Naive thymus-derived CD4-positive, alpha-beta T cell (primary cell): ENCODE data around the gene ZNF665. TPM values are rescaled to one million over a fixed set of nuclear protein-coding genes. Genes with fewer than 3 reads are reported as not detected.
"Not testable (repeated sequence)": the region's sequence is repeated elsewhere in the genome, so short reads cannot be mapped to it uniquely, and the experiment has no call there.

Experiments
- ATAC-seq: fragments of 150-1000 bp; cut with Tn5 transposase; 2 replicates; pipeline ENCODE4 v1.10.0; 2021; ENCODE audit warnings: mild to moderate bottlenecking, moderate library complexity
- CTCF ChIA-PET: fragments of 350-600 bp; sonication (Branson Sonifier 250); formaldehyde crosslinking; loops from one replicate; lab custom pipeline; 2021; ENCODE audit warnings: antibody characterized with exemption; lab: Charles Lee
- POLR2A ChIA-PET: fragments of 350-600 bp; sonication (Branson Sonifier 250); formaldehyde crosslinking; loops from one replicate; lab custom pipeline; 2021; ENCODE audit warnings: antibody characterized with exemption, inconsistent platforms; lab: Charles Lee
- DNase-seq, 9 donors: peaks; one replicate each; pipeline versions ENCODE4 v3.0.0 to v3.0.0-alpha.2; 2020 to 2022; ENCODE audit warnings: mixed read lengths in 1 of 9
- H3K27ac ChIP-seq: one replicate; pipeline ENCODE4 v1.7.0; 2013; ENCODE audit warnings: mild to moderate bottlenecking, low read depth, low read length, moderate library complexity
- H3K27me3 ChIP-seq, 2 donors: one replicate each; pipeline ENCODE4 v1.7.0; 2013; ENCODE audit warnings: low read length in 2 of 2, mild to moderate bottlenecking in 2 of 2, moderate library complexity in 2 of 2; ENCODE audit not compliant: control insufficient read depth in 2 of 2, insufficient read depth in 2 of 2
- H3K36me3 ChIP-seq, 3 experiments: 1 replicate in 2 of 3; 2 replicates in 1 of 3; pipeline ENCODE4 v1.7.0; 2013; ENCODE audit warnings: low read length in 3 of 3, mild to moderate bottlenecking in 3 of 3, moderate library complexity in 1 of 3; ENCODE audit not compliant: insufficient read depth in 3 of 3, control insufficient read depth in 2 of 3
- H3K4me1 ChIP-seq, 2 donors: one replicate each; pipeline ENCODE4 v1.7.0; 2013; ENCODE audit warnings: low read length in 2 of 2, mild to moderate bottlenecking in 2 of 2, moderate library complexity in 1 of 2; ENCODE audit not compliant: control insufficient read depth in 2 of 2, insufficient read depth in 2 of 2
- H3K4me3 ChIP-seq: 2 replicates; pipeline ENCODE4 v1.7.0; 2013; ENCODE audit warnings: mild to moderate bottlenecking, low read length
- H3K9me3 ChIP-seq, 3 experiments: 1 replicate in 2 of 3; 2 replicates in 1 of 3; pipeline ENCODE4 v1.7.0; 2013; ENCODE audit warnings: low read length in 3 of 3; ENCODE audit not compliant: control insufficient read depth in 2 of 3
- H3K27ac Mint-ChIP-seq, 9 donors: one replicate each; pipeline ENCODE4 v1.8.0; 2020 to 2022; ENCODE audit warnings: mixed read lengths in 9 of 9, mild to moderate bottlenecking in 8 of 9, moderate library complexity in 5 of 9, inconsistent platforms in 2 of 9
- H3K27me3 Mint-ChIP-seq, 5 donors: one replicate each; pipeline ENCODE4 v1.8.0; 2021 to 2022; ENCODE audit warnings: mixed read lengths in 5 of 5, mild to moderate bottlenecking in 1 of 5
- H3K36me3 Mint-ChIP-seq, 5 donors: one replicate each; pipeline ENCODE4 v1.8.0; 2020 to 2022; ENCODE audit warnings: mixed read lengths in 5 of 5, mild to moderate bottlenecking in 3 of 5, inconsistent platforms in 1 of 5
- H3K4me1 Mint-ChIP-seq, 7 donors: one replicate each; pipeline ENCODE4 v1.8.0; 2020 to 2022; ENCODE audit warnings: mixed read lengths in 7 of 7, mild to moderate bottlenecking in 3 of 7, inconsistent platforms in 1 of 7
- H3K4me3 Mint-ChIP-seq, 10 donors: one replicate each; pipeline ENCODE4 v1.8.0; 2020 to 2022; ENCODE audit warnings: mild to moderate bottlenecking in 10 of 10, mixed read lengths in 10 of 10, moderate library complexity in 6 of 10, inconsistent platforms in 2 of 10
- H3K9me3 Mint-ChIP-seq, 11 donors: one replicate each; pipeline ENCODE4 v1.8.0; 2020 to 2022; ENCODE audit warnings: mixed read lengths in 11 of 11, mild to moderate bottlenecking in 4 of 11, inconsistent platforms in 1 of 11, moderate library complexity in 1 of 11
- intact Hi-C, 2 donors: fragments of 100-400 bp; cut with micrococcal nuclease; formaldehyde crosslinking; loops; one replicate each; pipeline ENCODE4 v1.15.1; 2023
- polyA plus RNA-seq, 2 donors: library from polyadenylated mRNA; unstranded; fragments of 300-500 nt; fragmentation: Illumina TruSeq; gene quantifications; one replicate each; pipeline ENCODE4 v1.2.3, GENCODE V29; 2021
- total RNA-seq, 6 experiments: library from RNA in 5 of 6; stranded (reverse) in 5 of 6; gene quantifications; 1 replicate in 5 of 6; 2 replicates in 1 of 6; pipeline ENCODE4 v1.2.3 and lab custom pipeline; 2021 to 2026

The ZNF665 gene
- total RNA-seq (1 to 10 TPM; 1.6 to 5.9 (median 3.3) TPM), polyA plus RNA-seq (10 to 100 TPM; 12.2 to 13.7 TPM), total RNA-seq (lab: John Stamatoyannopoulos, UW) (2.6 reads per million, percentile 13 among the genes with 10 or more reads in this experiment)

DNA sequence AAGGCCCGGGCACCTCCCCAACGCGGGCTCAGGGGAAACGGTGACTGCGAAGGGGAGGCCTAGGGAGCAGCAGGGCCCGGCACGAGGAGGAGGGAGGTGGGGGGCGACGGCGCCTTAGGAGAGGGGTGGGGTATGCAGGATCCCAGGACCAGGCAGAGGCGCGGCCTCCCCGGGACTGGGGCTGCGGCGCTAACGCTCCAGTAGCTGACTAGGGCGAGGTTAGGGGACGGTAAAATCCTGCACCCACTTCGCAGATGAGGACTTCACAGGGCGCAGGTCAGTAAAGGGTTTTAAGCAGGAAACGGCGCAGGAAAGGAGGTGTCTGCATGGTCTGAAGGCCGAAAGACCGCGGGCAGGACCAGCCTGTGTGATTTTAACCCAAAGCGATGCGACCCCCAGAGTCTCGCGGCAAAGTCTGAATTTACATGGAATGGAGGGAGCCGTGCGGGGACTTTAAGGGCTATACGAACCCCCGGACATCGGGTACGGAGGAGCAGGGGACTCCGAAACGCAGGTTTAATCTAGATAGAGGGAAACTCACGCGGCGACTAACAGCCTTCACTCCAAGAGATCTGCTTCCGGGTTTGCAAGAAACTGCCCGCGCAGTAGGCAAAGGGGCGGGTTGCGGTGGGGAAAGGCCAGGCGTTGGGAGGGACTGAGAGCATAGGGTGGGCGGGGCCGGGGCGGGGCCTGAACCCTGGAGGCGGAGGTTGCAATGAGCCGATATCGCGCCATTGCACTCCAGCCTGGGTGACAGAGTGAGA lies at the start of gene ZNF665:
Gene ZNF665 (minus strand): TSS at position 588 of the 764 bp plus-strand sequence. CDS start 10,460 bp downstream, outside the sequence.
- Histone ChIP-seq H3K9me3 (peaks cover 0 to 15% (median 0%) of the 10 kb centered on the region in 3 experiments), H3K27ac (peak within 1 kb of the TSS; percentile 78), H3K4me1 (peaks cover 6 to 8% of the 10 kb centered on the region in 2 donors), H3K36me3 (peaks cover 0 to 13% (median 0%) of the 10 kb centered on the region in 3 experiments), H3K4me3 (peak within 1 kb of the TSS; percentile 89), H3K27me3 (no peaks in the 10 kb centered on the region)
- Mint-ChIP-seq H3K4me1 (peaks cover 17 to 46% (median 40%) of the 10 kb centered on the region in 7 donors), H3K27me3 (no peaks in the 10 kb centered on the region), H3K27ac (peak within 1 kb of the TSS; percentile 78 to 95 (median 91)), H3K36me3 (peaks cover 11 to 39% (median 30%) of the 10 kb centered on the region in 5 donors), H3K4me3 (peak within 1 kb of the TSS; percentile 79 to 94 (median 91)), H3K9me3 (peaks cover 0 to 71% (median 32%) of the 10 kb centered on the region in 11 donors)
- ChIA-PET POLR2A (interaction anchor here (0.6 to 1.2 kb wide), 2 partner anchors 35 to 550 kb away, joined by 3 to 9 read pairs; partner anchors contain the start of gene ZNF347), CTCF (no interaction called here)
- intact Hi-C loops: loop anchor here (1.0 to 10.0 kb wide), 4 partner anchors 90 to 458 kb away; partner anchors contain the start of genes ZNF160 (in 1 of the 2), ZNF611 (in 1 of the 2), ZNF813 (in 1 of the 2) and ZNF816 (in 1 of the 2)
- peak; percentile 58 for ATAC-seq
- DNase-seq: peak; percentile 34 to 79 (median 76)

GRCh38 chr19:53237114-53237777 lies 44.1 kb upstream of the ZNF665 start:
- no peak overlapping the region for H3K27ac Mint-ChIP-seq
- H3K4me3 Mint-ChIP-seq: no peak overlapping the region
- no peak for ATAC-seq
- POLR2A ChIA-PET: no interaction called here
- H3K9me3 ChIP-seq: peaks cover 3 to 96% (median 17%) of the 10 kb centered on the region in 3 experiments
- no peaks in the 10 kb centered on the region for H3K27me3 ChIP-seq
- CTCF ChIA-PET: no interaction called here
- intact Hi-C loops: no loop called here
- no peak overlapping the region for H3K4me3 ChIP-seq
- H3K9me3 Mint-ChIP-seq: peaks cover 5 to 99% (median 74%) of the 10 kb centered on the region in 11 donors
- no peak overlapping the region for H3K27ac ChIP-seq
- H3K4me1 Mint-ChIP-seq: no peaks in the 10 kb centered on the region
- DNase-seq: no peak
- H3K27me3 Mint-ChIP-seq: no peaks in the 10 kb centered on the region
- peaks cover 9 to 59% (median 36%) of the 10 kb centered on the region in 5 donors for H3K36me3 Mint-ChIP-seq
- peaks cover 0 to 35% (median 0%) of the 10 kb centered on the region in 3 experiments for H3K36me3 ChIP-seq
- no peaks in the 10 kb centered on the region for H3K4me1 ChIP-seq

DNA sequence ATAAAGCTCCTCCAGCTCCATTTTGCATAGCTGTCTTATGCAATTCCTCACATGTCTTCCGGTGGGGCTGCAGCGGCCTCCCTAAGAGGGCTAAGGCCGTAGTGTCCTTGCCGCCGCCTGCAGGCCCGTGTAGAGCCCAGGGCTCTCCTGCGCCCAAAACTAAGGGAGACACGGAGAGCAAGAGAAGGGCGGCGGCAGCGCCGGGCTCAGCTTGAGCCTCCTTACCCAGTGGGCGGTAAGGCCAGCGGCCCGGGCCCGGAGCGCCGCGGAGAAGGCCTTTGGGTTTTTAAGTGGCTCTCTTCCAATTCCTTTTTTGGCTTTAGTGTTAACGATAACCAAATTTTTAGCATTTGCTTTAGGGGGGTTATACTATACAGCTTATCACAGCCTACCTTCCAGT lies 31.4 kb upstream of the ZNF665 start:
- intact Hi-C loops: no loop called here
- peaks cover 3 to 28% (median 18%) of the 10 kb centered on the region in 5 donors for H3K36me3 Mint-ChIP-seq
- H3K9me3 Mint-ChIP-seq: peaks cover 12 to 86% (median 51%) of the 10 kb centered on the region in 11 donors
- no peaks in the 10 kb centered on the region for H3K4me1 ChIP-seq
- ChIA-PET POLR2A (no interaction called here), CTCF (no interaction called here)
- H3K4me1 Mint-ChIP-seq: no peaks in the 10 kb centered on the region
- H3K9me3 ChIP-seq: peaks cover 0 to 63% (median 8%) of the 10 kb centered on the region in 3 experiments
- ATAC-seq (no peak), DNase-seq (no peak)
- H3K36me3 ChIP-seq: no peaks in the 10 kb centered on the region
- H3K4me3 ChIP-seq: no peak overlapping the region
- H3K27ac Mint-ChIP-seq: no peak overlapping the region
- no peaks in the 10 kb centered on the region for H3K27me3 Mint-ChIP-seq
- H3K27me3 ChIP-seq: no peaks in the 10 kb centered on the region
- H3K4me3 Mint-ChIP-seq: no peak overlapping the region
- no peak overlapping the region for H3K27ac ChIP-seq

DNA sequence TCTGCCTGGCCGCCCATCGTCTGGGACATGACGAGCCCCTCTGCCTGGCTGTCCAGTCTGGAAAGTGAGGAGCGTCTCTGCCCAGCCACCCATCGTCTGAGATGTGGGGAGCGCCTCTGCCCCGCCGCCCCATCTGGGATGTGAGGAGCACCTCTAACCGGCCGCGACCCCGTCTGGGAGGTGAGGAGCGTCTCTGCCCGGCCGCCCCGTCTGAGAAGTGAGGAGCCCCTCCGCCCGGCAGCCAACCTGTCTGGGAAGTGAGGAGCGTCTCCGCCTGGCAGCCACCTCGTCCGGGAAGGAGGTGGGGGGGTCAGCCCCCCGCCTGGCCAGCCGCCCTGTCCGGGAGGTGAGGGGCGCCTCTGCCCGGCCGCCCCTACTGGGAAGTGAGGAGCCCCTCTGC lies 29.6 kb upstream of the ZNF665 start:
- H3K4me3 ChIP-seq, DNase-seq, POLR2A ChIA-PET, intact Hi-C loops, ATAC-seq, H3K4me3 Mint-ChIP-seq, H3K27ac Mint-ChIP-seq, H3K36me3 ChIP-seq, H3K27me3 ChIP-seq, H3K27ac ChIP-seq, H3K4me1 Mint-ChIP-seq, CTCF ChIA-PET, H3K27me3 Mint-ChIP-seq, H3K4me1 ChIP-seq: not testable (repeated sequence)
- Mint-ChIP-seq H3K36me3 (peaks cover 2 to 31% (median 11%) of the 10 kb centered on the region in 5 donors), H3K9me3 (peaks cover 11 to 85% (median 49%) of the 10 kb centered on the region in 11 donors)
- peaks cover 0 to 63% (median 11%) of the 10 kb centered on the region in 3 experiments for H3K9me3 ChIP-seq

- H3K4me3 ChIP-seq: peak overlapping the region; percentile 7
- H3K36me3 Mint-ChIP-seq: peaks cover 34 to 68% (median 42%) of the 10 kb centered on the region in 5 donors
- intact Hi-C loops: no loop called here
Measured at GRCh38 chr19:53212703-53213320, 19.7 kb upstream of the ZNF665 start.

GRCh38 chr19:53211554-53211953 lies 18.4 kb upstream of the ZNF665 start:
- ATAC-seq, H3K27ac ChIP-seq, CTCF ChIA-PET, H3K27me3 ChIP-seq, DNase-seq, H3K4me1 ChIP-seq, H3K4me3 Mint-ChIP-seq, H3K27ac Mint-ChIP-seq, H3K4me1 Mint-ChIP-seq, H3K27me3 Mint-ChIP-seq, intact Hi-C loops: not testable (repeated sequence)
- H3K36me3 ChIP-seq: peaks cover 0 to 37% (median 11%) of the 10 kb centered on the region in 3 experiments
- POLR2A ChIA-PET: interaction anchor here (0.6 to 0.7 kb wide), 2 partner anchors 17 to 576 kb away, joined by 3 read pairs; no protein-coding TSS in a partner anchor
- peaks cover 42 to 78% (median 53%) of the 10 kb centered on the region in 5 donors for H3K36me3 Mint-ChIP-seq
- peak overlapping the region; percentile 5 for H3K4me3 ChIP-seq
- peaks cover 14 to 96% (median 85%) of the 10 kb centered on the region in 11 donors for H3K9me3 Mint-ChIP-seq
- peaks cover 35 to 87% (median 63%) of the 10 kb centered on the region in 3 experiments for H3K9me3 ChIP-seq

More at GRCh38 chr19:53212703-53213320, 19.7 kb upstream of the ZNF665 start:
- DNase-seq (no peak), ATAC-seq (no peak)
- H3K36me3 ChIP-seq: peaks cover 0 to 36% (median 11%) of the 10 kb centered on the region in 3 experiments
- Mint-ChIP-seq H3K27me3 (no peaks in the 10 kb centered on the region), H3K27ac (no peak overlapping the region), H3K4me1 (no peaks in the 10 kb centered on the region), H3K9me3 (peaks cover 9 to 95% (median 77%) of the 10 kb centered on the region in 11 donors), H3K4me3 (no peak overlapping the region)
- H3K27ac ChIP-seq: no peak overlapping the region
- no peaks in the 10 kb centered on the region for H3K27me3 ChIP-seq
- peaks cover 37 to 98% (median 65%) of the 10 kb centered on the region in 3 experiments for H3K9me3 ChIP-seq
- H3K4me1 ChIP-seq: no peaks in the 10 kb centered on the region
- ChIA-PET CTCF (no interaction called here), POLR2A (no interaction called here)
